Myocyte (in vitro differentiated cells): ENCODE measurements around the gene EPGN. TPM values are rescaled to one million over a fixed set of nuclear protein-coding genes. Genes with fewer than 3 reads are reported as not detected.
"Not testable (repeated sequence)": the region's sequence is repeated elsewhere in the genome, so short reads cannot be mapped to it uniquely, and the experiment has no call there.

Source experiments
- DNase-seq: peaks from one replicate; pipeline ENCODE4 v3.0.0-alpha.2; 2012; ENCODE audit warnings: low read depth
- total RNA-seq: library from RNA; depleted of rRNA; stranded (reverse); fragments of >200 nt; gene quantifications from 2 replicates; pipeline ENCODE4 v1.2.3, GENCODE V29; 2014

EPGN gene
- total RNA-seq, 1 donor from 2014 or later, result not detected

- no peak for DNase-seq
These were observed 30.6 kb downstream of the EPGN start for GRCh38 chr4:74338792-74339333.

- no peak for DNase-seq
These were observed 31.2 kb downstream of the EPGN start for GRCh38 chr4:74339501-74339900.

GRCh38 chr4:74340421-74340820, 32.2 kb downstream of the EPGN start:
- not testable (repeated sequence) for DNase-seq

- DNase-seq, result no peak
These were observed 35.8 kb downstream of the EPGN start for GRCh38 chr4:74344031-74344430.

- DNase-seq, result no peak
These were observed 45.6 kb downstream of the EPGN start for GRCh38 chr4:74353858-74354257.

- DNase-seq, result no peak
These were observed 49.7 kb downstream of the EPGN start for GRCh38 chr4:74357965-74358364.

- DNase-seq, result no peak
These were observed 53.4 kb downstream of the EPGN start for GRCh38 chr4:74361671-74362070.

- no peak for DNase-seq
These were observed 54.1 kb downstream of the EPGN start for GRCh38 chr4:74362347-74362746.

GRCh38 chr4:74364256-74364651, 56.0 kb downstream of the EPGN start:
- no peak for DNase-seq

GRCh38 chr4:74364652-74365491, 56.6 kb downstream of the EPGN start, which contains the start of gene EREG:
TSS of gene EREG (plus strand) at chr4:74365145. CDS start at chr4:74365309, 164 bp downstream.
- peak; percentile 26 for DNase-seq

- no peak for DNase-seq
These were observed 57.5 kb downstream of the EPGN start for GRCh38 chr4:74365761-74366160.

Other genes starting within 250 kb of the EPGN start
- 1.8 and 2.6 TPM in 2 replicates for gene CXCL2, start 209.3 kb upstream of the EPGN start, total RNA-seq
- gene MTHFD2L, start 150.4 kb upstream of the EPGN start, total RNA-seq, result 18.4 and 20.9 TPM in 2 replicates
- gene EREG, start 56.7 kb downstream of the EPGN start, total RNA-seq, result 0.05 TPM in 1 of 2 replicates, not detected in the other
- gene AREG, start 136.7 kb downstream of the EPGN start, total RNA-seq, result not detected in 2 replicates